Ishikawa (cell line): Measurements from ENCODE around the gene SEMA3G.

ENCODE experiments used
- CEBPB ChIP-seq: IDR thresholded peaks from 2 replicates; pipeline ENCODE4 v1.6.1; 2012
- CREB1 ChIP-seq: IDR thresholded peaks from 2 replicates; pipeline ENCODE4 v1.6.1; 2012; ENCODE audit warnings: low read depth
- EGR1 ChIP-seq: IDR thresholded peaks from 2 replicates; pipeline ENCODE4 v1.6.1; 2012
- EP300 ChIP-seq: IDR thresholded peaks from 2 replicates; pipeline ENCODE4 v1.6.1; 2012; ENCODE audit warnings: borderline replicate concordance
- FOXM1 ChIP-seq: IDR thresholded peaks from 2 replicates; pipeline ENCODE4 v1.6.1; 2012; ENCODE audit warnings: low read depth, borderline replicate concordance
- MAX ChIP-seq: IDR thresholded peaks from 2 replicates; pipeline ENCODE4 v1.6.1; 2012
- NFIC ChIP-seq: IDR thresholded peaks from 2 replicates; pipeline ENCODE4 v1.6.1; 2012
- RAD21 ChIP-seq: IDR thresholded peaks from 2 replicates; pipeline ENCODE4 v1.6.1; 2012; ENCODE audit warnings: low read depth
- REST ChIP-seq: IDR thresholded peaks from 2 replicates; pipeline ENCODE4 v1.6.1; 2012; ENCODE audit warnings: low read depth, mild to moderate bottlenecking
- TAF1 ChIP-seq: IDR thresholded peaks from 2 replicates; pipeline ENCODE4 v1.6.1; 2012; ENCODE audit warnings: low read depth, mild to moderate bottlenecking
- TCF12 ChIP-seq: IDR thresholded peaks from 2 replicates; pipeline ENCODE4 v1.6.1; 2012; ENCODE audit warnings: low read depth
- TEAD4 ChIP-seq: IDR thresholded peaks from 2 replicates; pipeline ENCODE4 v1.6.1; 2012
- USF1 ChIP-seq: IDR thresholded peaks from 2 replicates; pipeline ENCODE4 v1.6.1; 2012
- YY1 ChIP-seq: IDR thresholded peaks from 2 replicates; pipeline ENCODE4 v1.6.1; 2012; ENCODE audit warnings: low read depth
- ZBTB7A ChIP-seq: IDR thresholded peaks from 2 replicates; pipeline ENCODE4 v1.6.1; 2012; ENCODE audit warnings: low read depth

Gene SEMA3G

GRCh38 chr3:52444860-52445793, at the start of gene SEMA3G:
Gene SEMA3G (minus strand): TSS chr3:52445103. CDS start chr3:52445027, 76 bp downstream.
- peak; percentile 41; the same call in 1 of the 2 replicates for TF ChIP-seq TAF1
- peak; percentile 12; the same call in 1 of the 2 replicates for TF ChIP-seq YY1
- no peak for TF ChIP-seq EGR1
- no peak for TF ChIP-seq TCF12
- TF ChIP-seq MAX, result peak; percentile 50; the same call in 1 of the 2 replicates
- no peak for TF ChIP-seq FOXM1
- no peak for TF ChIP-seq NFIC

- TF ChIP-seq FOXM1 (no peak), CREB1 (no peak), ZBTB7A (no peak), CEBPB (no peak), TEAD4 (no peak), TCF12 (no peak), EP300 (no peak), YY1 (no peak), NFIC (no peak), TAF1 (no peak), EGR1 (no peak), REST (no peak), MAX (no peak)
Observed at GRCh38 chr3:52494445-52494844, 49.5 kb upstream of the SEMA3G start.

GRCh38 chr3:52493232-52494017, 48.5 kb upstream of the SEMA3G start:
- no peak for TF ChIP-seq NFIC
- TF ChIP-seq MAX, result no peak
- no peak for TF ChIP-seq TEAD4
- no peak for TF ChIP-seq TCF12
- no peak for TF ChIP-seq EP300
- no peak for TF ChIP-seq EGR1
- no peak for TF ChIP-seq CEBPB
- no peak for TF ChIP-seq TAF1
- TF ChIP-seq YY1, result no peak

GRCh38 chr3:52492059-52492458, 47.2 kb upstream of the SEMA3G start:
- TF ChIP-seq RAD21, result no peak
- TF ChIP-seq REST, result no peak
- TF ChIP-seq USF1, result no peak
- no peak for TF ChIP-seq EP300
- TF ChIP-seq FOXM1, result no peak
- TF ChIP-seq NFIC, result no peak
- no peak for TF ChIP-seq EGR1
- no peak for TF ChIP-seq TCF12
- TF ChIP-seq TEAD4, result no peak
- TF ChIP-seq MAX, result no peak
- TF ChIP-seq ZBTB7A, result no peak
- no peak for TF ChIP-seq YY1
- no peak for TF ChIP-seq CEBPB
- TF ChIP-seq CREB1, result no peak
- no peak for TF ChIP-seq TAF1

GRCh38 chr3:52490939-52491526, 46.1 kb upstream of the SEMA3G start:
- TF ChIP-seq REST (no peak), FOXM1 (no peak), YY1 (no peak), TAF1 (no peak), NFIC (no peak), CREB1 (no peak), ZBTB7A (no peak), RAD21 (no peak), TEAD4 (no peak), TCF12 (no peak), CEBPB (no peak), USF1 (no peak), MAX (no peak), EGR1 (no peak), EP300 (no peak)
